Adrenal gland (tissue), 5 donors: ENCODE data around the gene SLC25A21.

Experiments
- CTCF ChIP-seq, 6 experiments: fragments of 450-650 bp in 4 of 6; fragments of 200-600 bp in 2 of 6; sonication (generic) in 1 of 6; IDR thresholded peaks; 1 replicate in 5 of 6; 2 replicates in 1 of 6; pipeline versions ENCODE4 v1.5.1 to v1.8.0; 2016 to 2021; ENCODE audit warnings: antibody characterized with exemption in 6 of 6, mild to moderate bottlenecking in 2 of 6, moderate library complexity in 1 of 6
- POLR2A ChIP-seq, 2 donors: fragments of 450-650 bp; IDR thresholded peaks; one replicate each; pipeline ENCODE4 v1.6.1; 2017; ENCODE audit warnings: antibody characterized with exemption in 2 of 2, mild to moderate bottlenecking in 2 of 2, moderate library complexity in 1 of 2
- donor health status: DM: no; HTN: no; CAD: no.

- TF ChIP-seq CTCF (IDR thresholded peaks at IDR 0.05): no peak
- no peak for TF ChIP-seq POLR2A (IDR thresholded peaks at IDR 0.05)
Observed at GRCh38 chr14:37047996-37048395, 124.4 kb downstream of the SLC25A21 start.
